HG03575 (cell line): ENCODE data around the gene CENPE.
A peak's percentile ranks its signal among the peaks of the same experiment; 100 is the strongest.
"Not testable (repeated sequence)": the region's sequence is repeated elsewhere in the genome, so short reads cannot be mapped to it uniquely, and the experiment has no call there.

Source experiments
- ATAC-seq: cut with Tn5 transposase; IDR thresholded peaks from one replicate; pipeline ENCODE4 v1.9.1; 2021; ENCODE audit not compliant: unreplicated experiment, insufficient number of reproducible peaks, low FRiP score; ENCODE audit errors: extremely low read depth

The CENPE gene, protein sequence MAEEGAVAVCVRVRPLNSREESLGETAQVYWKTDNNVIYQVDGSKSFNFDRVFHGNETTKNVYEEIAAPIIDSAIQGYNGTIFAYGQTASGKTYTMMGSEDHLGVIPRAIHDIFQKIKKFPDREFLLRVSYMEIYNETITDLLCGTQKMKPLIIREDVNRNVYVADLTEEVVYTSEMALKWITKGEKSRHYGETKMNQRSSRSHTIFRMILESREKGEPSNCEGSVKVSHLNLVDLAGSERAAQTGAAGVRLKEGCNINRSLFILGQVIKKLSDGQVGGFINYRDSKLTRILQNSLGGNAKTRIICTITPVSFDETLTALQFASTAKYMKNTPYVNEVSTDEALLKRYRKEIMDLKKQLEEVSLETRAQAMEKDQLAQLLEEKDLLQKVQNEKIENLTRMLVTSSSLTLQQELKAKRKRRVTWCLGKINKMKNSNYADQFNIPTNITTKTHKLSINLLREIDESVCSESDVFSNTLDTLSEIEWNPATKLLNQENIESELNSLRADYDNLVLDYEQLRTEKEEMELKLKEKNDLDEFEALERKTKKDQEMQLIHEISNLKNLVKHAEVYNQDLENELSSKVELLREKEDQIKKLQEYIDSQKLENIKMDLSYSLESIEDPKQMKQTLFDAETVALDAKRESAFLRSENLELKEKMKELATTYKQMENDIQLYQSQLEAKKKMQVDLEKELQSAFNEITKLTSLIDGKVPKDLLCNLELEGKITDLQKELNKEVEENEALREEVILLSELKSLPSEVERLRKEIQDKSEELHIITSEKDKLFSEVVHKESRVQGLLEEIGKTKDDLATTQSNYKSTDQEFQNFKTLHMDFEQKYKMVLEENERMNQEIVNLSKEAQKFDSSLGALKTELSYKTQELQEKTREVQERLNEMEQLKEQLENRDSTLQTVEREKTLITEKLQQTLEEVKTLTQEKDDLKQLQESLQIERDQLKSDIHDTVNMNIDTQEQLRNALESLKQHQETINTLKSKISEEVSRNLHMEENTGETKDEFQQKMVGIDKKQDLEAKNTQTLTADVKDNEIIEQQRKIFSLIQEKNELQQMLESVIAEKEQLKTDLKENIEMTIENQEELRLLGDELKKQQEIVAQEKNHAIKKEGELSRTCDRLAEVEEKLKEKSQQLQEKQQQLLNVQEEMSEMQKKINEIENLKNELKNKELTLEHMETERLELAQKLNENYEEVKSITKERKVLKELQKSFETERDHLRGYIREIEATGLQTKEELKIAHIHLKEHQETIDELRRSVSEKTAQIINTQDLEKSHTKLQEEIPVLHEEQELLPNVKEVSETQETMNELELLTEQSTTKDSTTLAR (N-terminal part only)

GRCh38 chr4:103198111-103198765, at the start of gene CENPE:
CENPE (minus strand) TSS chr4:103198343; CDS start chr4:103198319, 24 bp downstream.
- peak; percentile 87 for ATAC-seq

DNA sequence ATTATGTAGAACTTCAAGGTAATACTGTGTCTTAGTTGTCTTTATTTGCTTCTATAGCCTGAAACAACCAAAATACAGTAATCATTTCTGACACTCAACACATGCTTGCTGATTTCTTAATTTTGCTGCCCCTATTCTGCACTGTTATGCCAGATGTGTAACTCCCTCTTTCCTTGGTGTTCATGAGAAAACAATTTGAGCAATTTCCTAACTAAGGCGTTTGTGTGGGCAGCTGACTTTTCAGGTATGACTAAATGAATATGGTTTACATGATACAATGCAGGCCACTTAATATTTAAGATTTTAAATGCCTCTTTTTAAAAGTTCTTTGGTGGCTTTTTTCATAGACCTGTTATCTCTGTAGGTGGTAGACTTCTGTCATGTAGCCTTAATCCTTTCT, 46.1 kb upstream of the CENPE start:
- no peak for ATAC-seq

DNA sequence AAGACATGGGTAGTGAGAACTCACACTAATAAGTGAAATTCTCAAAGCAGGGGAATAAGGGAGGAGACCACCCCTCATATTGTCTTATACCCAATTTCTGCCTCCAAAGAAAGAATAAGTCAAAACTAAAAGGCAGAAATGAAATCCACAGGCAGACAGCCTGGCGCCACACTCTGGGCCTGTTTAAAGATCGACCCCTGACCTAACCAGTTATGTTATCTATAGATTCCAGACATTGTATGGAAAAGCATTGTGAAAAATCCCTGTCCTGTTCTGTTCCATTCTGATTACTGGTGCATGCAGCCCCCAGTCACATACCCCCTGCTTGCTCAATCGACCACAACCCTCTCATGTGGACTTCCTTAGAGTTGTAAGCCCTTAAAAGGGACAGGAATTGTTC, 32.8 kb upstream of the CENPE start:
- ATAC-seq, result not testable (repeated sequence)

DNA sequence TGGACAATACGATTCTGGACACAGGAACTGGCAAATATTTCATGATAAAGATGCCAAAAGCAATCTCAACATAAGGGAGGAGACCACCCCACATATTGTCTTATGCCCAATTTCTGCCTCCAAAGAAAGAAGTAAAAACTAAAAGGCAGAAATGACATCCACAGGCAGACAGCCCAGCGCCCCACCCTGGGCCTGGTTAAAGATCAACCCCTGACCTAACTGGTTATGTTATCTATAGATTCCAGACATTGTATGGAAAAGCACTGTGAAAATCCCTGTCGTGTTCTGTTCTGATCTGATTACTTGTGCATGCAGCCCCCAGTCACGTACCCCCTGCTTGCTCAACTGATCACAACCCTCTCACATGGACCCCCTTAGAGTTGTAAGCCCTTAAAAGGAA, 25.4 kb upstream of the CENPE start:
- not testable (repeated sequence) for ATAC-seq

GRCh38 chr4:103207673-103208072, 9.5 kb upstream of the CENPE start:
- no peak for ATAC-seq

- no peak for ATAC-seq
Measured at GRCh38 chr4:103204111-103204510, 6.0 kb upstream of the CENPE start.

DNA sequence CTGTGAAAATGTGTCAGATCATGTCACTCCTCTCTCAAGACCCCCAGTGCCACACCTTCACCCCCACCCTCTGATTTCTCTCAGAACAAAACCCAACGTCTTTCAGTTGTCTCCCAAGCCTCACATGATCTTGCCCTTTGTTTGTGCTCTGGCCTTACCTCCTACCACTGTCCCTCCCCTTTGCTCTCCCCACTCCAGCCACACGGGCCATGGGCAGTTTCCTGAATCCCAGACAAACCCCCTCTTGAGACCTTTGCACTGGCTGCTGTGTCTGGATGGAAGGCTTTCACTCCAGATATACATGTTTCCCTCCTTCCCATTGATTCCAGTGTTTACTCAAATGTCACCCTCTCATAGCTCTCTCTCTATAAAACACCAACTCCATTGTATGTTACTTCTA, 3.6 kb upstream of the CENPE start:
- no peak for ATAC-seq

DNA sequence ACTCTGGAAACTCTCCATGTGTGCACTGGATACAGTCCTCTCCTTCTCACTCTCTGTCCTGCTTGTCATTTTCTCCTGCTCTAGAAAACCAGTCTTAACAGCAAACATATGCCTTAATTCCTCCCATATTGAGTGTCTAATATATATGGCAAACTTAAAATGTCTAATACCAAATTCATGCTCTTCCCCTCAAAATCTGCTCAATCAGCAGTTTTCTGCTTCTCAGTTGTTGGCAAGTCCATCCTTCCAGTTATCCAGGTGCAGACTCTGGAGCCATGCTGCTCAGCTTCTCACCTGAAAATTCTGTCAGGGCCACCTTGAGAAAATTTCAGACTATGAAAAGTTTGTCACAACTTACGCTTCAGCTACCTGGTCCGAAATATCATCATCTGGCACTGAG, 3.1 kb upstream of the CENPE start:
- no peak for ATAC-seq

DNA sequence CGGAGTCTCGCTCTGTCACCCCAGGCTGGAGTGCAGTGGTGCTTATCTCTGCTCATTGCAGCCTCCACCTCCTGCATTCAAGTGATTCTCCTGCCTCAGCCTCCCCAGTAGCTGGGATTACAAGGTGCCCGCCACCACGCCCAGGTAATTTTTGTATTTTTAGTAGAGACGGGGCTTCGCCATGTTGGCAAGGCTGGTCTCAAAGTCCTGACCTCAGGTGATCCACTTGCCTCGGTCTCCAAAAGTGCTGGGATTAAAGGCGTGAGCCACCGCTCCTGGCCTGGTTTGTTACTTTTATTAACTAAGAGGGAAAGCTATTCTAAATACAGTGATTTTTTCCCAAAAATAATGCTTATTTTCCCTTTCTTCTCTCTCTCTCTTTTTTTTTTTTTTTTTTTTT, 866 bp upstream of the CENPE start:
- no peak for ATAC-seq

DNA sequence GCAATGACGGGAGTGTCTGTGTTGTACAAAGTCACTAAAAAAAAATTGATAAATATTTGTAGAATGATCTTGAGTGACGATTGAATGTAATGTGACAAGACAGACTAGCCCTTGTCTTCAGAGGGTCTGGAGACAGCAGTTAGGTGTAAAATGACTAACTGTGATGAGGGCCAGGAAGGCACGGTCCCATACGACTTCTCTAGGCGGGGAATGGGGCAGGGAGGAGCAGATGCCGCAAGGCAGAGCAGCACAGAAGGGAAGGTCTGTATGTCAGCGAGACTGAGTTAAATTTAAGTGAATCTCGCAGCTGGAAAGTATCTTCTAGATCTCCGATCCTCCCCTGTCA, 405 bp downstream of the CENPE start:
- peak; percentile 25 for ATAC-seq

GRCh38 chr4:103193457-103193856, 4.7 kb downstream of the CENPE start:
- ATAC-seq, result no peak

GRCh38 chr4:103171006-103171405, 27.1 kb downstream of the CENPE start:
- ATAC-seq, result no peak

GRCh38 chr4:103169750-103170149, 28.4 kb downstream of the CENPE start:
- ATAC-seq, result not testable (repeated sequence)

GRCh38 chr4:103168993-103169392, 29.1 kb downstream of the CENPE start:
- ATAC-seq, result no peak

DNA sequence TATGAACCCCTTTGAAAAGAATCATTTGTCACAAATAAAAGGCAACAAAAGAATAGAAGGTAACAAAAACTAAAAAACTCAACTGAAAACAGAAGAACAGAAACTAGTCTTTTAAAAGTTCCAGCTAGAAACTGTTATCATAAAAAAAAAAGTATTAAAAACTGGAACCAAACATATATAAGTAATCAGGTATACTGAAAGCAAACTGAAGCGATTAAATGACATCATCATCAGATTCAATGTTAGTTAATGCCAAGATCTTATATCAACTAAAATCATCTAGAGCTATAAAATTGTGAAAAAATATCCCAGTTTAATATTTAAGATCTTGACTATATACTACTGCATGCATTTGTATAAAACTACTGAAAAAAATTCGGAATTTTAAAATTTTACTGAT, 36.0 kb downstream of the CENPE start:
- ATAC-seq, result no peak

DNA sequence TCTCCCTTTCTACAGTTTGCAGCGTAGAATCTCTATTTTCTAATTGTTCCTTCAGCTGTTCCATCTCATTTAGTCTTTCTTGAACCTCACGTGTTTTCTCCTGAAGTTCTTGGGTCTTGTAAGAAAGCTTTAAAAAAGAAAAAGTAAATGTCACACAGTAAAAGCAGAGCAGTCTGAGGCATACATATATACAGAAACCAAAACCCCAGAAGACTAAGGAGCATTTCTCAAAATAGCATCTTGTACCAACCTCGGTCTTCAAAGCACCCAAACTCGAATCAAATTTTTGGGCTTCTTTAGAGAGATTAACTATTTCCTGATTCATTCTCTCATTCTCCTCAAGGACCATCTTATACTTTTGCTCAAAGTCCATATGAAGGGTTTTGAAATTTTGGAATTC, 39.4 kb downstream of the CENPE start:
- no peak for ATAC-seq

DNA sequence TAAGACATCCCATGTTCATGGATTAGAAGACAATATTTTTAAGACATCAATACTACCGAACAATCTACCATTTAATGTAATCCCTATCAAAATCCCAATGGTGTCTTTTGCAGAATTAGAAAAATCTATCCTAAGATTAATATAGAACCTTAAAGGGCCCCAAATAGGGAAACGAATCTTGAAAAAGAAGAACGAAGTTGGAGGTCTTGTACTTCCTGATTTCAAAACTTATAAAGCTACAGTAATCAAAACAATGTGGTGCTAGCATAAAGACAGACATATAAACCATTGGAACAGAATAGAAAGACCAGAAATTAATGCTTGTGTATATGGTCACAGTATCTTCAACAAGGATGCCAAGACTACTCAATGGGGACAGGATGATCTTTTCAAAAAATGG, 42.0 kb downstream of the CENPE start:
- no peak for ATAC-seq

DNA sequence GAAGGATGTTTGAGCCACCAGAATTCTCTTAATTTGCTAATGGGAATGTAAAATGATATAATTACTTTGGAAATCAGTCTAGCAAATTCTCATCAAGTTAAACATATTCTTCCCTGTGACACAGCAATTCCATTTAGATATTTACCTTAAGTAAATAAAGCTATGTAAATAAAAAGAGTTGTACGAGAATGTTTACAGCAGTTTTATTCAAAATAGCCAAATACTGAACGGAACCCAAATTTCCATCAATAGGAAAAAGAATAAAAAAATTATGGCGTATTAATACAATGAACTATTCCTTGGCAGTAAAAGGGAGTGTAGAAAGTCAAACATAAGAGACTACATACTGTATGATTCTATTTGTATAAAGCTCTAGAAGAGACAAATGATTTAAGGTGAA, 45.8 kb downstream of the CENPE start:
- ATAC-seq, result no peak

DNA sequence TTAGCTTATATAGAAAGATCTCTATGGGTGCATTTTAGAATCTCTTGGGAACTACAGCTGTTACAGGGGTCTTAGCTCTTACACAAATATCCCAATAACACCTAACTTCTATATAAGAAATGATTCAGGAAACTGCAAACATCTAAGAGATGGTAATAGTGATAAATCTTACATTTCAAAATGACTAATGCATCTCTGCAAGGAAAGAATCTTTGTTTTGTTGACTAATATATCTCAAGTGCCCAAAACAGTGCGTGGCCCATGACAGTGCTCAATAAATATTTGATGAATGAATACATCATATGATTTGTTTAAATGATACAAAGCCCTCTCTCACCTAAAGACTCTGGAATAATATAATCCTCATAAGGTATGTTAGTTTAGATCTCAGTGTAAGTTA, 47.5 kb downstream of the CENPE start:
- ATAC-seq, result no peak
